Right renal cortex interstitium (tissue), 3 donors: ENCODE measurements around the gene DCK. TPM values are rescaled to one million over a fixed set of nuclear protein-coding genes. Genes with fewer than 3 reads are reported as not detected.
A peak's percentile ranks its signal among the peaks of the same experiment; 100 is the strongest.

ENCODE experiments used
- DNase-seq, 3 donors: peaks; one replicate each; pipeline ENCODE4 v3.0.0-alpha.2; 2013; ENCODE audit warnings: low read depth in 3 of 3, low spot score in 2 of 3
- polyA plus RNA-seq, 3 donors: library from polyadenylated mRNA; unstranded; fragments of 120-200 nt; gene quantifications; one replicate each; pipeline ENCODE4 v1.2.1, GENCODE V29; 2013; ENCODE audit not compliant: insufficient read length in 3 of 3

The DCK gene
- polyA plus RNA-seq, result 10 to 100 TPM; 32.9 to 39.5 (median 34.5) TPM

GRCh38 chr4:70993181-70994068 lies at the start of gene DCK:
DCK (plus strand) TSS chr4:70993649; CDS start chr4:70993836, 187 bp downstream.
- DNase-seq, result peak; percentile 74 to 86 (median 84)

- no peak for DNase-seq
Observed at GRCh38 chr4:70945046-70945445, 48.4 kb upstream of the DCK start.

DNA sequence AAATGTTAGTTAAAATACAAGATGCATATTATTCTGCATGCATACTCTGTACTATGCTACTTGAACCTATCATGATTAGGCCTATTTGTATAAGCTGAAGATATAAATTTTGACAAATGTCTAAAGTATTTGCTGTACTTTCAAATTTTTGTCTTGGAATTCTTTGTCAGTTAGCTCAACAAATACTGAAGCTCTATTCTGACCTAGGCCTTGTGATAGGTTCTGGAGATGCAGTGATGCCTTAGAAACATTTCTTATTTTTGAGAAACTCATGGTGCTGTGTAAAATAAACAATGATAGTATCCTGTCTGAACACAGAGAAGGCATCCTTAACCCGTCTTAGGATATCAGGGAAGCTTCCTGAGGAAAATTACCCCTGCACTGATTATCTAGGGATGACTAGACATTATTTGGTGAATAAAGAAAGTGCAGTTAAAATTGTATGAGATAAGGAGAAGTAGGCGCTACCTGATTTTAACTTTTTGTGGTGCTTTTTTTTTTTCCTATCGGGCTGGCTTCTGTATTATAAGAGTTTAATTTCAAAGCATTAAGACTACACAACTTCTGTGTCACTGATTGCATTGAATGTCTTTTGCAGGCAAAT lies 47.9 kb upstream of the DCK start:
- DNase-seq, result no peak

GRCh38 chr4:70946939-70947338 lies 46.5 kb upstream of the DCK start:
- DNase-seq, result no peak

GRCh38 chr4:70948665-70949260 lies 44.7 kb upstream of the DCK start:
- no peak for DNase-seq

GRCh38 chr4:70954032-70954431 lies 39.4 kb upstream of the DCK start:
- DNase-seq, result no peak

GRCh38 chr4:70956549-70957210 lies 36.8 kb upstream of the DCK start:
- no peak for DNase-seq

DNA sequence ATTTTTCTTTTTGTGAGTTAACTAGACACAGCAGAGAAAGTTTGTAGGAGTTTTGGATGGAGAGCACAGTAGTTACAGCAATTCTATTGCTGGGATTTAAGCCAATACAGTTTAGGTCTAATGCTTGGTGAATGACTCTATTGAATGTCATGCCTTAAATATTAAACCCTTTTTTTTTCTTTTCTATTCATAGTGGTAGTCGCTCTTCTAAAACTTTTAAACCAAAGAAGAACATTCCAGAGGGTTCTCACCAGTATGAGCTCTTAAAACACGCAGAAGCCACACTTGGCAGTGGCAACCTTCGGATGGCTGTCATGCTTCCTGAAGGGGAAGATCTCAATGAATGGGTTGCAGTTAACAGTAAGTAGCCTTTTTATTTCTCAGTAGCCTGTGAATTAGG lies 34.8 kb upstream of the DCK start:
- DNase-seq, result no peak

DNA sequence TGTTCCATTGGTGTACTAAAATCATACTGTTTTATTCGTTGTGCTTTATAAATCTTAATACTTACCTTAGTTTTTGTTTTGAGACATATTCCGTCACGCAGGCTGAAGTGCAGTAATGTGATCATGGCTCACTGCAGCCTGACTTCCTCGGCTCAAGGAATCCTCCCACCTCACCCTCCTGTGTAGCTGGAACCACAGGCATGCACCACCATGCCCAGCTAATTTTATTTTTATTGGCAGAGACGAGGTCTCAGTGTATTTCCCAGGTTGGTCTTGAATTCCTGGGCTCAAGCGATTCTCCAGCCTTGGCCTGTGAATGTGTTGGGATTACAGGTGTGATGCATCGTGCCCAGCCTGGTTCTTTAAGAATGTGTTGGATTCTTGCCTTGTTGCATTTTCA lies 24.4 kb upstream of the DCK start:
- no peak for DNase-seq

DNA sequence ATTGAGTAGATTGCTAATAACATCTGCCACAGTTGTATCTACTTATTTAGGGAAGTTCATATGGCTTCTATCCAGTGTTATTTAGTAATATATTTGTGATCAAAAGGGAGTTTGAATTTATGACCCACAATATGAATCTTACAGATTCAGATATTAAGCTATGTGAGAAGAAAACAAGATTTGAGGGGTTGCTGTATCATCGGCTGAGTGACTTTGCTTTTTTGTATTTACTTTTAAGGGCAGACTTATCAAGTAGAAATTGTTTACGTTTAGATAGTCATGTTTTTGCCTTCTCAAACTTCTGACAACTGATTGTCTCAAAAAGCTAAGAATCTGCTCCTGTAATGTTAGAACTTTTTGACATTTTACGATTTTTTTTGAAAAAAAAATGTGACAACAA lies 17.2 kb upstream of the DCK start:
- no peak for DNase-seq

DNA sequence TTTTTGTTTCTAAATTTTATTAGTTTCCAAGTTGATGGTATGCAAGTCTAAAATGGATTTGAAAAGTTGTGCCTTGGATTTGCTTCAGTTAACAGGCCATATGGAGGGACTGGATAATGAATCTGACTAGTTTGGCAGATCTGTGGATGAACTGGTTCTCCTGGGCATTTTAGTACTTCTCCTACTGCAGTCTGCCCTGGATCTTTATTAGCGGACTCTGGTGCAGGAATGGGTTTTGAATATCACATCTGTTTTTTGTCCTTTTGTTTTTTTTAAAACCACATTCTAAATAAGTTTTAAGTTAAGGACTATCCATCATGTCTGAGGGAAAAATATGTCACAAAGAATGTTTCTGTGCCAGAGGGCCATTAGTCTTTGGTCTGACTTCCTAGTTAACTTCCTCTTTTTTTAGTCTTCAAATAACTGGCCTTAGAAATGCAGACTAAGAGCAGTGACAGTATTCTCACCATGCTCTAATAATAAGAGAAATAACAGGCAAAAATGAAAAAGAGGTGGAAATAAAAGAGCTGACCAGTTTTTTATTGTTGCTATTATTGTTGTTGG lies 13.9 kb upstream of the DCK start:
- DNase-seq, result no peak

DNA sequence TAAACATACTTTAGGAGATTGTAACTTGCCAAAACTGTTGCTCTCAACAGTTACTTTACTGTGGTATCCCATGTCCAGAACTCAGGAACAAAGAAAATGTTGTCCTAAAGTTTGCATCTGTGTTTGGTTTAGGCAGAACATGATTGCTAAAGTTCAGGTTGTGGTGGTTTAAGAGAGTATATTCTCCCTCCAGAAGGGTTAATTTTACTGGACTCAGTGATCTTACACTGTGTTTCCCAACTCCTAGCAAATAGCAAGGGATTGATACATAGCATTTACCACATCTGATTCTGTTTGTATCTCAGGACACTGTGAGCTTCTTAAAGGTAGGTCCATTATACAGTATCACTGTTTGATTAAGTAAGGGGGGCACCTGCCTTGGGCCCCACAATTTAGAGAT lies 13.3 kb upstream of the DCK start:
- no peak for DNase-seq

GRCh38 chr4:70984106-70984505 lies 9.3 kb upstream of the DCK start:
- DNase-seq, result no peak

GRCh38 chr4:70984589-70984988 lies 8.9 kb upstream of the DCK start:
- no peak for DNase-seq

- DNase-seq, result no peak
Observed at GRCh38 chr4:70991596-70991995, 1.9 kb upstream of the DCK start.

- no peak for DNase-seq
Observed at GRCh38 chr4:70992391-70992881, 1.0 kb upstream of the DCK start.

DNA sequence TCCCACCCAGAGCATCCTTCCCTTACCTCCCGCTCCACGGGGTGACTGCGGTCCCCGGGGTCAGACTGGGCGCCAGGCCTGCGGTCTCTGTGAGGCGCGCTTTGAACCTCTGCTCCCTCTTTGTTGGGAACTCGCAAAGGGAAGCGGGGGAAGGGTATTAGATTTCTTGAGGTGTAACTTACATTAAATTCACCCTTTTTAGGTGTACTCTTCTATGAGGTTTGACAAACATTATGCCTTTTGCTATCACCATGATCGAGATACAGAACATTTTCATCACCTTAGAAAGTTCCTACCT lies 569 bp downstream of the DCK start:
- DNase-seq, result no peak

GRCh38 chr4:70994387-70995099 lies 1.1 kb downstream of the DCK start:
- DNase-seq, result no peak

- DNase-seq, result no peak
Observed at GRCh38 chr4:70996018-70996360, 2.5 kb downstream of the DCK start.

- no peak for DNase-seq
Observed at GRCh38 chr4:70997036-70997435, 3.6 kb downstream of the DCK start.
